ENCODE measurements around the gene RABGEF1. TPM values are rescaled to one million over a fixed set of nuclear protein-coding genes. Genes with fewer than 3 reads are reported as not detected.
"Not testable (repeated sequence)": the region's sequence is repeated elsewhere in the genome, so short reads cannot be mapped to it uniquely, and the experiment has no call there.

RABGEF1 gene
- total RNA-seq, 1 donor from 2014 or later: 20.2 TPM

DNA sequence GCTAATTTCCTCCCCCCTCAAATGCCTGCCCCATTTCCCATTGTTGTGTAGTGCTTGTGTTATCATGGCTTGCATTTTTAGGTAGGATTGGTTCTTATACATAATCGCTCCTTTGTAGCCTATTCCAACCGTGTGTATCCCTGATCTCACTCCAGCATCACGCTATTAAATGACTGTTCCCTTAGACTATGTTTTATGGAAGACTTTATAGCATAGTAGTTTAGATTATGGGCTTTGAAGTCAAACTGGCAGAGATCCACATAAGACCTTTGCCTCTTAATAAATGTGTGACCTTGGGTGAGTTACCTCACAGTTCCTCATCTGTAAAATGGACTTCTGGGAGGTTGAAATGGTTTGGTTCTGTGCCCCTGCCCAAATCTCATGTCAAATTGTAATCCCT lies 5.4 kb upstream of the RABGEF1 start:
- DNase-seq (ENCODE audit: low read depth, low spot score): no peak

DNA sequence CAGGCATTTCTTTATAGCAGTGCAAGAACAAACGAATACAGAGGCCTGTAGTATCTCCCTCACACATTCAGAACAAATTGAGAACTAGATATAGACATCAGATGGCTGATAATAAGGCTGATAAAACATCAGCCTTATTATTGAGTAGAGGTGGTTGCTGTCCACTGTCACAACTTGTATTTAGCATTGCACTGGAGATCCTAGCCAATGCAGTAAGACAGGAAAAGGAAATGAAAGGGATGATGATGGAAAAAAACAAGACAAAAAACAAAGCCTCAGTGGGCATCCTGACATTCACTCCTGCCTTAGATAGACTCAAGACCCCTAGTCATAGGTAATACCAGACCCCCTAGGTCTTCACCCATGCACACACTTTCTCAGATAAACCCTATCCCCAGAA lies 4.7 kb upstream of the RABGEF1 start:
- DNase-seq (ENCODE audit: low read depth, low spot score): no peak

DNA sequence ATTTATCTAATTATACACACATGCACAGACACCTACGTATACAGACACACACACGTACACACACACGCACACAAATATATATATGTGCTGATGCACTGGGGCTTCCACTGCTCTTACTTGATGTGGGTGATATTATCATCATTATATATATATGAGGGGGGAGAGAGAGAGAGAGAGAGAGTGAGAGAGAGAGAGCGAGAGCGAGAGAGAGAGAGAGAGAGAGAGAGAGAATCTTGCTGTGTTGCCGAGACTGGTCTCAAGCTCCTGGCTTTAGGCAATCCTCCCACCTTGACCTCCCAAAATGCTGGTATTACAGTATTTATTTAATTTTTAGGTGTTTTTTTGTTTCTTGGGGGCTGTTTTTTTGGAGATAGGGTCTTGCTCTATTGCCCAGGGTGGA lies 3.6 kb upstream of the RABGEF1 start:
- DNase-seq (ENCODE audit: low read depth, low spot score): no peak

DNA sequence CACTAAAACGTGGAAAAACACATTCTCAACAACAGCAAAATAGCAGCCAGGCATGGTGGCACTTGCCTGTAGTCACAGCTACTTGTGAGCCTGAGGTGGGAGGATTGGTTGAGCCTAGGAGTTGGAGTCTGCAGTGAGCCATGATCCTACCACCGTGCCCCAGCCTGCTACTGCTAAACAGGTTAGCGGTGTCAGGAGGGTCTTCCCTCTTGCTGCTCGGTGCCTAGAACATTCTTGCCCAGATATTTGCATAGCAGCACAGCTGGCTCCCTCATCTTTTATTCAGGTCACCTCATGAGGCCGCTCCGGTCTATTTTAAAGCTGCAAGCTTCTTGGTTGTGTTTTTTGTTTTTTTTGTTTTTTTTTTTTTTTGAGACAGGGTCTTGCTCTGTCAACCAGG lies 2.9 kb upstream of the RABGEF1 start:
- DNase-seq (ENCODE audit: low read depth, low spot score): no peak

DNA sequence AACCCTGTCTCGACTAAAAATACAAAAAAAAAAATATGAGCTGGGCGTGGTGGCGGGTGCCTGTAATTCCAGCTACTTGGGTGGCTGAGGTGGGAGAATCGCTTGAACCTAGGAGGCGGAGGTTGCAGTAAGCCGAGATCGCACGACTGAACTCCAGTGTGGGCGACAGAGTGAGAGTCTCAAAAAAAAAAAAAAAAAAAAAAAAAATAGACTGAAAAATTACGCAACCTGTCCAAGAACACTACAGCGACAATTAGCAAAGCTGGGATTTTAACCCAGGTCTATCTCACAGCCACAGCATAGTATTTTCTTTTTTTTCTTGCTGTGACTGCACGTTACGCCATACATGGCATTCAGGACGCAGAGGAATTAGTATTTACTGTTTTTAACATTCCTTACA lies 1.1 kb upstream of the RABGEF1 start:
- no peak for DNase-seq (ENCODE audit: low read depth, low spot score)

DNA sequence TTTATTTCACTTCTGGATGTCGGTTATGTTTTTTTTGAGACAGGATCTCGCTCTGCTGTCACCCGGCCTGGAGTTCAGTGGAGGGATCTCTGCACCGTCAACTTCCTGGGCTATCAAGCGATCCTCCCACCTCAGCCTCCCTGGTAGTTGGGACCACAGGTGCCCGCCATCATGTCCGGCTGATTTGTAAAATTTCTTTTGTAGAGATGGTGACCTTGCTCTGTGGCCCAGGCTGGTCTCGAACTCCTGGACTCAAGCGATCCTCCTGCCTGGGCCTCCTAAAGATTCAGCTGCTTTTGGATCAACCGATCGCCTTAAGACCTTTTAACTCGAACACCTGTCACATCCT lies 606 bp upstream of the RABGEF1 start:
- DNase-seq (ENCODE audit: low read depth, low spot score): no peak

DNA sequence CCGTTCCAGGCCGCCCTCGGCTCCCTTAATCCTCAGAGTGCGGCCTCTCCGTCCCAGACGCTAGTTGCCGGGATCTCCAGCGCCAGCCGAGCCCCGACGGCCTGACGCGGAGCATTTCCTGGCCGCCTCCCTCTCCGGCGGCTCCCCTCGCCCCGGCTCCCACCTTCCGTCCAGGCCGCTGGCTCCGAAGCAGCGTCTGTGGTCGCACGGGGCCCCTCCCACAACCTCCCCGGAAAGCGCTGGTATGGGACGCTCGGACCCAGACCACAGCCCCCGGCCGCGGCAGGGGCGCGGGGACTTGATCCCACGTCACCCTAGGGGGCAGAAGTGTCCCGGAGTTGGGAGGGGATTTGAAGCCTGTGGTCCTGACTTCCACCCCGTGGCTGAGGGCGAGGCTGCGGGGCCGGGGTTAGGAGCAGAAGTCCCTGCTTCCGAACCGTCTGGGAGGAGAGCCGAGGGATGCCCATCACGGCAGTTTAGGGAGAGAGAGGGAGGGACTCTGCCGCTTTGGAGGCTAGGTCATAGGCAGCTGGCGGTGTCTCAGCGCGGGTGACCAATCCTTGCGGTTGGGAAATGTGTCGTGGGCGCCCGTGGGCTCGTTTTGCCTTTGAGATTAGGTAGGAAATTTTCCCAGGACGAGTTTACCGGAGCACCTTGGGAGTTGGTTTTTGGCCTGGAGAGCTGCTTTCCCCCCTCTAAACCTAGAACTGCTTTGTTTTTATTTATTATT lies 612 bp downstream of the RABGEF1 start:
- not testable (repeated sequence) for DNase-seq (ENCODE audit: low read depth, low spot score)

DNA sequence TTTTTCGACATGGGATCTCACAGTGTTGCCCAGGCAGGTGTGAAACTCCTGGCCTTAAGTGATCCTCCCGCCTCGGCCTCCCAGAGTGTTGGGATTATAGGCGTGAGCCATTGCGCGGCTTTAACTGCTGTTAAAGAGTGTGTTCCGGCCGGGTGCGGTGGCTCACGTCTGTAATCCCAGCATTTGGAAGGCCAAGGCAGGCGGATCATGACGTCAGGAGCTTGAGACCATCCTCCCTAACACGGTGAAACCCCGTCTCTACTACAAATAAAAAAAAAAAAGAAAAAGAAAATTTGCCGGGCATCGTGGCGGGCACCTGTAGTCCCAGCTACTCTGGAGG lies 1.1 kb downstream of the RABGEF1 start:
- no peak for DNase-seq (ENCODE audit: low read depth, low spot score)

DNA sequence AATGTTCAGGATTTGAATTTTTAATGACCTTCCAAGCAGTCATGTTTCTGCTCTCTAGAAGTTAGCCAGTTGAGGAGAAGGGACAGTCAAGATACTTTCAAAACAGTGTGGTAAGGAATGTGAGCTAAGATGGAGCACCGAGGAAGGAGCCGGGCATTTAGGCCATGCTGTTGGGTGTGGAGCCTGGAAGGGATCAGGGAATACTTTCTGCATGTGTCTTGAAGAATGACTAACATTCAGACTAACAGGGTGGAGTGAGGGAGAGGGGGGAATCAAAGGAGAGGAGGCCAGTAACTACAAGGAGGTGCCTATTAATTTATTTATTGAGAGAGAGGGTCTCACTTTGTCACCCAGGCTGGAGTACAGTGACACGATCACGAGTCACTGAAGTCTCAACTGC lies 1.8 kb downstream of the RABGEF1 start:
- not testable (repeated sequence) for DNase-seq (ENCODE audit: low read depth, low spot score)

DNA sequence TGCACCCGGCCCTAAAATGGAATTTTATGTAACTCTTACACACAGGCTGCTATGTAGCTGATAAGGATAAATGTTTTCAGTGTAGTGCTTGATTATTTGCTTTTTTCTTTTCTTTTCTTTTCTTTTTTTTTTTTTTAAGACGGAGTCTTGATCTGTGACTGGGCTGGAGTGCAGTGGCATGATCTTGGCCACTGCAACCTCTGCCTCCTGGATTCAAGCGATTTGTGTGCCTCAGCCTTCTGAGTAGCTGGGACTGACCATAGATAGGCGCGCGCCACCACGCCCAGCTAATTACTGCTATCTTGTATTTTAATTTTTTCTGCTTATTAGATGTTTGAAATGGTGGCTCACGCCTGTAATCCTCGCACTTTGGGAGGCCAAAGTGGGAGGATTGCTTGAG lies 3.4 kb downstream of the RABGEF1 start:
- no peak for DNase-seq (ENCODE audit: low read depth, low spot score)

DNA sequence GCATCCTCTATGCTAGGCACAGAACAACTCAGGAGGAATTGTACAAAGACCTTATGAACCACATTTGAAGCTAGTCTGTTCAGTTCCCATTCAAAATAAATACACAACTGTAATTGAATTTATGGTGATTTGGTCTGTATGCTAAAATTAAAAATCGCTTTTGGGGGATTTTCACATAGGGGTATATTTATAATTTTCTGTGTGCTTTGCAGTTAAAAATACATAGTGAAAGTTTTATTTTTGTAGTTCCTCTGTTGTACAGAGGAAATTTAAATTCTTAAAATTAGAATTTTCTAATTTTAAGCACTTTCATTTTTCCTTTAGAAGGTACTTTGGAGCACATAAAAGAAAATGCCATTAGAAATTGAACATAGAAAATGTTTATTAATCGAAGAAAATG lies 6.9 kb downstream of the RABGEF1 start:
- DNase-seq (ENCODE audit: low read depth, low spot score): no peak

DNA sequence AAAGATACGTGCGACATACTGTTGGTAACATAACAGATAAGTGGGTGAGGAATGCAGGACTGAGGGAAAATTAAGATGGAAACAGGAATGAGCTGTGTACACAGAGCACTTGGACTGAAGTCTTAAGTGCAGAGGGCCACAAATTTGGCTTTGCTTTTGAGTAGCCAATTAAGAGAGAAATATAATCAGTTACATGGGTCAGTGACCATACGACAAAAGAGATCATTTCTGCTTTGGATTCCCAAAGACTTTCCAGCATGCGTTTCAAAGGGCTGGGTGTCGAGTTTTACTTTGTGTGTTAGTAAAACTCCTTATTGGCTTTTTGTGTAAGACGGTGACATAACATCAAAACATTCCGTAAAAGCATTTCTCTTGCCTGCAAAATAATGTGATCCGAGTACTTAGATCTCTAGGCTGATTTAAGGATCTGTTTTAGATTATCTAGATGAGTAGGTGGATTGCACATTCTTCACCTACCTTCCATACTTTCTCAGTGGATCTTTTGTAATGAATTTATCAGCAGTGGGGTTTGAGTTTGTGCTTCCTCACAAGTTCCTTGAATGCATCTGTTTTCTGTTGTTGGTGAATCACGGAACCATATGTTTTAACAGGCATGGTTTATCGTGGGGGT lies 7.5 kb downstream of the RABGEF1 start:
- no peak for DNase-seq (ENCODE audit: low read depth, low spot score)

DNA sequence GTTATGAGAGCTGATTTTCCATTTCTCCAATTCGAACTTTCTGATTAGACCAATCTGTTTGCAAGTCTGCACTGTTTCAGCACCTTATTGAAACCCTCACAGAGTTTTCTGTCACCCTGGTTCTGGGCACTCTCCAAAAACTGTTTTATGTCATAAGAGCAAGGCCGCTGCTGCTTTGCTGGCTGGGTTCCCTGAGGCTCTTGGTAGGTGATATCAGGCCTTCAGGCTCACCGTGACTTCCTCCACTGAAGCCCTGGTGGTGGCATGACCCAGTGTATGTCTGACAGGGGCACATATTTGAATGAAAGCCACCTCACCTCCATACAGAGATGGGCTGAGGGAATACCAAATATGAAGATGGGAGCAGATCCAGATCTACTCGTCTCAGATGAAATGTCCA lies 8.3 kb downstream of the RABGEF1 start:
- DNase-seq (ENCODE audit: low read depth, low spot score): no peak

DNA sequence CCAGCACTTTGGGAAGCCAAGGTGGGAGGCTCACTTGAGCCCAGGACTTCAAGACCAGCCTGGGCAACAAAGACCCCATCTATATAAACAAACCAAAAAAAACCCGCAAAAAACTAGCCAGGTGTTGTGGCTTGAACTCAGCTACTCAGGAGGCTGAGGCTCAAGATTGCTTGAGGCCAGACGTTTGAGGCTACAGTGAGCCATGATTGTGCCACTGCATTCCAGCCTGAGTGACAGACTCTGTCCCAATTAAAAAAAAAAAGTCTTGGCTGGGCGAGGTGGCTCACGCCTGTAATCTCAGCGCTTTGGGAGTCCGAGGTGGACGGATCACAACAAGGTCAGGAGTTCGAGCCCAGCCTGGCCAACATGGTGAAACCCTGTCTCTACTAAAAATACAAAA lies 11.4 kb downstream of the RABGEF1 start:
- DNase-seq (ENCODE audit: low read depth, low spot score): no peak

DNA sequence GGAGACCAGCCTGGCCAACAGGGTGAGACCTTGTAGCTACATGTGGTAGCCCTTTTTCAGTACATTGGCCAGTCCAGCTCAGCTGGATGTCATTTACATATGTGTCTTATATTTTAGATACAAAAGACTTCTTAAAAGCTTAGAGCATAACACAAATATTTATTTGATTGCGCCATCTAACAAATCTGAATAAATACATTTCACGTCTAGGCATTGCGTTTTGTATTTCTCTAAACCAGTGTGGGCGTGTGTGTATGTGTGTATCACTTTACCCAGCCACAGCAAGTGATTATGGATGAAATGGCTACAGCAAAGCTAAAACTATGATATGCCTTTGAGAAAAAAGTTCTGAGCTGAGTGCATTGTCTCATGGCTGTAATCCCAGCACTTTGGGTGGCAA lies 14.0 kb downstream of the RABGEF1 start:
- DNase-seq (ENCODE audit: low read depth, low spot score): no peak

DNA sequence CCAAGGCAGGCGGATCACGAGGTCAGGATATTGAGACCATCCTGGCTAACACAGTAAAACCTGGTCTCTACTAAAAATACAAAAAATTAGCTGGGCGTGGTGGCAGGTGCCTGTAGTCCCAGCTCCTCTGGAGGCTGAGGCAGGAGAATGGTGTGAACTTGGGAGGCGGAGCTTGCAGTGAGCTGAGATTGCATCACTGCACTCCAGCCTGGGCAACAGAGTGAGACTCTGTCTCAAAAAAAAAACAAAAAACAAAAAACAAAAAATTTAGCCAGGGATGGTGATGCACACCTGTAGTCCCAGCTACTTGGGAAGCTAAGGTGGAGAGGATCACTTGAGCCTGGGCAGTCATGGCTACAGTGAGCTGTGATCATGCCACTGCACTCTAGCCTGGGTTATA lies 14.5 kb downstream of the RABGEF1 start:
- not testable (repeated sequence) for DNase-seq (ENCODE audit: low read depth, low spot score)

DNA sequence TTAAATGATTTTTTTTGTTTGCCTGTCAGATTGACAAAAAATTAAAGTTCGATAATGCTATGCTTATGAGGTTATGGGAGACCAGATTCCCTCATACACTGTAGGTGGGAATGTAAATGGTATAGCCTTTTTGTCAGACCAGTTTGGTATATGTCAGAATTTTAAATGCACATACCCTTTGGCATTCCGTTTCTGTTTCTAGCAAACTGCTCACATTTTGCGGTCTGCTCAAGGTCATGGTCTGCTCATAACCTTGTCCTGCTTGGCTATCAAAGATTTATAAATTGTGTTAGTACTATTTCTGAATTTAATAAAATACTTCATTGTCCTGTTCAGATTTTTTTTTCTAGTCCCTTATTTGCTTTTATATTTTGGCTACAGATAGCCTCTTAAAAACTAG lies 15.7 kb downstream of the RABGEF1 start:
- not testable (repeated sequence) for DNase-seq (ENCODE audit: low read depth, low spot score)

DNA sequence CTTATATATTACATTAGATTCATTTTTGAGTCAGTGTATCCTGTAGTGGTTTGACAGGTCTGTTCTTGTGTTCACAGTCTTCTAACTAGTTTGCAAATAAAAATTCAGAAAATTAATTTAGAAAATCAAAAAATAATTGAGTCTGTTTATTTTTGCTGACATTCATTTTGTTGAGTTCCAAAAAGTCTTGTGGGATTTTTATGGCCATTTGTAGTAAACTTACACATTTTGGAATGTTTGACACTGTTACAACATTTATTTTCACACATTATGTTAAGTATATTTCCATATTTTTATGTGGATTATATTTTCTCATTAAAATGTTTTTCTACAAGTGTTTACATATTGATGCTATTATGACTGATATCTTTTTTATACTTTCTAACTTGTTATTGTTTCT lies 16.4 kb downstream of the RABGEF1 start:
- DNase-seq (ENCODE audit: low read depth, low spot score): no peak

DNA sequence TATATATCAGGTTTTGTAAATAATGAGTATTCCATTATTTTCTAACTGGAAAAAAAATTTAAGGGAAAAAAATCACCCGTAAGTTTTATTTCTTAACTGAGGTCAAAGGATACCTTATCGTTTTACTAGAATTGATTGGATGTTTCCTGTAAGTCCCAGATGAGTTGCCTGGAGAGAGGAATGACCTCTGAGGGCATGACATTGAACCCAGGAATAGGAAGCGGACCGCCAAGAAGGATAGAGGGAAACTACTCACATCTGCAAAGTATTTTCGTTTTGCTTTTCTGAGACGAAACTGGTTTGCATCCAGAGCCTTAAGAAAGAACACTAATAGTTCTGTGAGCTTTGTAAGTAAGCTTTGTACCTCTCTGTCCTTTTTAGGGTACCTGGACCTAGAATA lies 17.4 kb downstream of the RABGEF1 start:
- no peak for DNase-seq (ENCODE audit: low read depth, low spot score)

DNA sequence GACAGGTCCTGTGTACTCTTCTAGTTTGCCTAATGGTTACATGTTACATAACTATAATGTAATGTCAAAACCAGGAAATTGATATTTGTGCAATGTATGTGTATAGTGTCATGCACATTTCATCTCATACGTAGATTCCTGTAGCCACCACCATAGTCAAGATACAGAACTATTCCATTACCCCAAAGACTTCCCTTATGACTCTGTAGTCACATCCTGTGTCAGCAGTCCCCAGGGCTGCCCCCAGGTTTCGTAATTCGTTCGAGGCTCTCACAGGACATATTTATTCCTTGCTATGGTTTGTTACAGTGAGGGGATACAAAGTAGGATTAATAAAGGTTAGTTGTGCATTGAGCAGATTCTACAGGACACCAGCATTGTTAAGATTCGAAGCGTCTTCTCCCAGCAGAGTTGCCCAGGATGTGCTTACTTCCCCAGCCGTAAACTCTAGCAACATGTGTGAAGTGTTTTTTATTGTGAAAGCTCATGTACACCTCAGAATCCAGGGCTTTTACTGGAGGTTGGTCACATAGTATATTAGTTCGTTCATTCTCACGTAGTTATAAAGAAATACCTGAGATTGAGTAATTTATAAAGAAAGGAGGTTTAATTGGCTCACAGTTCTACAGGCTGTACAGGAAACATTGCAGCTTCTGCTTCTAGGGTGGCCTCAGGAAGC lies 18.6 kb downstream of the RABGEF1 start:
- no peak for DNase-seq (ENCODE audit: low read depth, low spot score)

DNA sequence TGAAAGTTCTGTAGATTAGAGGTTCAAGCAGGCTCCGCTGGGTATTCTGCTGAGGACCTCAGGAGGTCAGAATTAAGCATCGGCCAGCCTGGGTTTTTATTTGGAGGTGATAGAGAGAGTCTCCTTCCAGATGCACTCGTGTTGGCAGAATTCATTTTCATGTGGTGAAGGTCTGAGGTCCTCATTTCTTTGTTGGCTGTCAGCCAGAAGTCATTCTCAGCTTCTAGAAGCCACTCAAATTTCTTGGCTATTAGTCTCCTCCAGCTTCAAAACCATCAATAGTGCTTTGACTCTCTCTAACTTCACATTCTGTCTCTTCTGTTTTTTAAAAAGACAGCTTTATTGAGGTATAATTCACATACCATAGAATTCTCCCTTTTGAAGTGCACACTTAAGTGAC lies 22.6 kb downstream of the RABGEF1 start:
- not testable (repeated sequence) for DNase-seq (ENCODE audit: low read depth, low spot score)

DNA sequence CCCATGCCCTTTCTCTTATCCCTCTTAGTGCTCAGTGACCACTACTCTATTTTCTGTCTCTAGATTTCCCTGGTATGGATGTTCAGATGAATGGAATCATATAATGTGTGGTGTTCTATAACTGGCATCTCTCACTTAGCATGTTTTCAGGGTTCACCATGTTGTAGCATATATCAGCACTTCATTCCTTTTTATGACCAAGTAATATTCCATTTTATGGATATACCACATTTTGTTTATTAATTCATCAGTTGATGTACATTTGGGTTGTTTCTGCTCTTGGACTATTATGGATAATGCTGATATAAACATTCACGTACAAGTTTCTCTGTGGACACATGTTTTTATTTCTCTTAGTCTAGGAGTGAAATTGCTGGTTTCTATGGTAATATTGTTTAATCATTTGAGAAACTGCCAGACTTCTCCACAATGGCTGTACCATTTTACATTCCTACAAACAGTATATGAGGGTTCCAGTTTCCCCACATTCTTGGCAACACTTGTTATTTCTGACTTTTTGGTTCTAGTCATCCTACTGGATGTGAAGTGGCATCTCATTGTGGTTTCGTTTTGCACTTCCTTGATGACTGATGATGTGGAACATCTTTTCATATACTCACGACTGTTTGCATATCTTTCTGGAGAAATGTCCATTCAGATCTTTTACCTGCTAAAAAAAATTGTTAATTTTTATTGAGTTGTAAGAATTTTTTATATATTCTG lies 23.3 kb downstream of the RABGEF1 start:
- not testable (repeated sequence) for DNase-seq (ENCODE audit: low read depth, low spot score)

Measured in pulmonary artery endothelial cell (primary cell).